HepG2 (cell line): ENCODE results near the gene MIA2. TPM values are rescaled to one million over a fixed set of nuclear protein-coding genes. Genes with fewer than 3 reads are reported as not detected.

Source experiments
- ADNP ChIP-seq: sonication (generic); formaldehyde crosslinking; IDR thresholded peaks from 2 replicates; pipeline ENCODE4 v1.4.0; 2020; ENCODE audit warnings: missing genetic modification reagents
- AKNA ChIP-seq: sonication (generic); formaldehyde crosslinking; IDR thresholded peaks from 2 replicates; pipeline ENCODE4 v1.4.0; 2020; ENCODE audit warnings: missing genetic modification reagents, borderline replicate concordance
- ATF1 ChIP-seq: IDR thresholded peaks from 2 replicates; pipeline ENCODE4 v1.6.1; 2016; ENCODE audit warnings: mild to moderate bottlenecking, control low read depth
- ELF1 ChIP-seq: sonication (generic); formaldehyde crosslinking; IDR thresholded peaks from 2 replicates; pipeline ENCODE4 v1.4.0; 2020; ENCODE audit warnings: missing genetic modification reagents
- ERF ChIP-seq: IDR thresholded peaks from 2 replicates; pipeline ENCODE4 v1.6.1; 2018; ENCODE audit warnings: missing biosample characterization, missing genetic modification reagents
- HDAC2 ChIP-seq: sonication (generic); formaldehyde crosslinking; IDR thresholded peaks from 2 replicates; pipeline ENCODE4 v1.4.0; 2020; ENCODE audit warnings: missing genetic modification reagents
- HHEX ChIP-seq: IDR thresholded peaks from 2 replicates; pipeline ENCODE4 v1.6.1; 2016; ENCODE audit warnings: control low read depth
- IRF1 ChIP-seq: sonication (generic); formaldehyde crosslinking; IDR thresholded peaks from 2 replicates; pipeline ENCODE4 v1.4.0; 2020; ENCODE audit warnings: low read depth, mild to moderate bottlenecking, missing genetic modification reagents
- MYPOP ChIP-seq: sonication (generic); formaldehyde crosslinking; IDR thresholded peaks from 2 replicates; pipeline ENCODE4 v1.8.1; 2023; ENCODE audit warnings: mild to moderate bottlenecking, moderate library complexity, missing genetic modification reagents
- PHF21A ChIP-seq: sonication (generic); formaldehyde crosslinking; IDR thresholded peaks from 2 replicates; pipeline ENCODE4 v1.5.0; 2020; ENCODE audit warnings: mild to moderate bottlenecking, missing genetic modification reagents
- PHF5A ChIP-seq: IDR thresholded peaks from one replicate; pipeline ENCODE4 v1.6.1; 2018; ENCODE audit warnings: low read depth, missing genetic modification reagents; ENCODE audit not compliant: unreplicated experiment
- PRDM10 ChIP-seq: sonication (generic); formaldehyde crosslinking; IDR thresholded peaks from 2 replicates; pipeline ENCODE4 v1.4.0; 2020; ENCODE audit warnings: low read depth, missing genetic modification reagents
- RBM22 ChIP-seq: fragments of 200-400 bp; formaldehyde crosslinking; optimal IDR thresholded peaks from 2 replicates; pipeline ENCODE3; 2017; ENCODE audit warnings: mild to moderate bottlenecking, low read length, moderate library complexity
- SMAD1 ChIP-seq: sonication (generic); formaldehyde crosslinking; IDR thresholded peaks from 2 replicates; pipeline ENCODE4 v1.4.0; 2020; ENCODE audit warnings: missing genetic modification reagents, low read depth, mild to moderate bottlenecking, borderline replicate concordance
- SMAD3 ChIP-seq: sonication (generic); formaldehyde crosslinking; IDR thresholded peaks from 2 replicates; pipeline ENCODE4 v1.4.0; 2020; ENCODE audit warnings: missing genetic modification reagents
- ZNF333 ChIP-seq: sonication (generic); formaldehyde crosslinking; IDR thresholded peaks from 2 replicates; pipeline ENCODE4 v1.4.0; 2020; ENCODE audit warnings: mild to moderate bottlenecking, missing genetic modification reagents, borderline replicate concordance
- ZNF496 ChIP-seq: sonication (generic); formaldehyde crosslinking; IDR thresholded peaks from 2 replicates; pipeline ENCODE4 v1.8.1; 2023; ENCODE audit warnings: mild to moderate bottlenecking, moderate library complexity, missing genetic modification reagents; ENCODE audit not compliant: insufficient replicate concordance
- ZNF543 ChIP-seq: sonication (generic); formaldehyde crosslinking; IDR thresholded peaks from 2 replicates; pipeline ENCODE4 v1.4.0; 2020; ENCODE audit warnings: mild to moderate bottlenecking, missing genetic modification reagents
- ZNF558 ChIP-seq: sonication (generic); formaldehyde crosslinking; IDR thresholded peaks from 2 replicates; pipeline ENCODE4 v1.9.0; 2022; ENCODE audit warnings: mild to moderate bottlenecking, missing genetic modification reagents, borderline replicate concordance
- ZNF772 ChIP-seq: sonication (generic); formaldehyde crosslinking; IDR thresholded peaks from 2 replicates; pipeline ENCODE4 v1.5.0; 2020; ENCODE audit warnings: mild to moderate bottlenecking, missing genetic modification reagents
- polyA plus RNA-seq, 8 experiments: library from polyadenylated mRNA; depleted of rRNA in 3 of 8; stranded (reverse) in 7 of 8; unstranded in 1 of 8; fragments of >200 nt; fragmentation: Illumina TruSeq in 4 of 8; extraction: Trizol in 4 of 8; gene quantifications; 2 replicates each; pipeline versions ENCODE4 v1.2.1 to v1.2.3, GENCODE V29; 2011 to 2016; ENCODE audit warnings: low read depth in 4 of 8, missing spikeins in 1 of 8, mixed read lengths in 1 of 8; ENCODE audit not compliant: insufficient read depth in 1 of 8
- total RNA-seq, 5 experiments: library from RNA; depleted of rRNA; stranded (reverse); fragments of >200 nt; fragmentation: Illumina TruSeq; extraction: Trizol; gene quantifications; 2 replicates each; pipeline ENCODE4 v1.2.3, GENCODE V29; 2016; ENCODE audit warnings: low read depth in 1 of 5

Gene MIA2
- total and polyA plus RNA-seq, 2 of the 13 experiments (the other 11 are each of a cell fraction or from before 2014, with no cell fraction given): 134 to 158 TPM

- no peak for TF ChIP-seq ELF1 (CRISPR knock-in tag)
- TF ChIP-seq RBM22: peak; percentile 86
- TF ChIP-seq PRDM10 (CRISPR knock-in tag): no peak
- no peak for TF ChIP-seq ZNF496 (CRISPR knock-in tag)
- TF ChIP-seq IRF1 (CRISPR knock-in tag): no peak
- no peak for TF ChIP-seq HHEX (CRISPR knock-in tag)
- TF ChIP-seq PHF5A (CRISPR knock-in tag): peak; percentile 50
- TF ChIP-seq PHF21A (CRISPR knock-in tag): no peak
- TF ChIP-seq ZNF558 (CRISPR knock-in tag): no peak
- no peak for TF ChIP-seq ADNP (CRISPR knock-in tag)
- no peak for TF ChIP-seq MYPOP (CRISPR knock-in tag)
- TF ChIP-seq SMAD1 (CRISPR knock-in tag): no peak
- no peak for TF ChIP-seq AKNA (CRISPR knock-in tag)
- TF ChIP-seq ZNF333 (CRISPR knock-in tag): peak; percentile 46; the same call in 1 of the 2 replicates
- TF ChIP-seq ATF1 (CRISPR knock-in tag): no peak
- no peak for TF ChIP-seq HDAC2 (CRISPR knock-in tag)
- TF ChIP-seq SMAD3 (CRISPR knock-in tag): no peak
- no peak for TF ChIP-seq ERF
- TF ChIP-seq ZNF772 (CRISPR knock-in tag): no peak
- no peak for TF ChIP-seq ZNF543 (CRISPR knock-in tag)
These were observed 49.0 kb upstream of the MIA2 start (continued) for GRCh38 chr14:39184628-39185255.
